OCI-LY3 (cell line): ENCODE measurements around the gene FAM50A.

Source experiments
- EZH2phosphoT487 ChIP-seq: fragments of 200-600 bp; shearing (Covaris generic); IDR thresholded peaks from 2 replicates; pipeline ENCODE4 v1.6.1; 2018; ENCODE audit warnings: antibody characterized with exemption, mixed run types, low read depth
- TF ChIP-seq, protein P1 (sequence below): fragments of 200-600, 300-600 bp; sonication (generic); IDR thresholded peaks from 2 replicates; pipeline ENCODE4 v1.5.1; 2014; ENCODE audit warnings: antibody characterized with exemption, low read length, low read depth

DNA sequence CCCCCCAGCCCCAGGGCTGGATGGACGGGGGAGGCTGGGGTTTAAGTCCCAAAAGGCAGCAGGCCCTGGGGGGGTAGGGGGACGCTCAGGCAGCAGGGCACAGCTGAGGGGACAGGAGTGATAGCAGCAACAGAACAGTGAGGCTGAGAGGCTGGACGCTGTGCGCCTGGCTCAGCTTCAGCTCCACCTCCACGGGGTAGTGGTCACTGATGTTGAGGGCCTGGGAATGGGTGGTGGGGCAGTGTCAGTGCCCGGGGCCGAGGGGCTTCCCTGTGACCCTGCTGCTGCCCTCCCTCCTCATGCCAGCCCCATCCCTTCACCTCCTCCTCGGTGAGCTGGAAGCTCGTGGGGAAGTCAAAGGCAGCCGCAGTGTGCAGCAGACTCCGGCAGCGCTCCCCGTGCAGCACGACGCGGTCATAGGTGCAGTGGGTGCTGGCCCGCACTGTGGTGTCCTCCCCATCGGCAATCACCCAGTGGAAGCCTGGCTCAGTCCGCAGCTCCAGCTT is 41.3 kb upstream of the FAM50A start:
- TF ChIP-seq, protein P1, sequence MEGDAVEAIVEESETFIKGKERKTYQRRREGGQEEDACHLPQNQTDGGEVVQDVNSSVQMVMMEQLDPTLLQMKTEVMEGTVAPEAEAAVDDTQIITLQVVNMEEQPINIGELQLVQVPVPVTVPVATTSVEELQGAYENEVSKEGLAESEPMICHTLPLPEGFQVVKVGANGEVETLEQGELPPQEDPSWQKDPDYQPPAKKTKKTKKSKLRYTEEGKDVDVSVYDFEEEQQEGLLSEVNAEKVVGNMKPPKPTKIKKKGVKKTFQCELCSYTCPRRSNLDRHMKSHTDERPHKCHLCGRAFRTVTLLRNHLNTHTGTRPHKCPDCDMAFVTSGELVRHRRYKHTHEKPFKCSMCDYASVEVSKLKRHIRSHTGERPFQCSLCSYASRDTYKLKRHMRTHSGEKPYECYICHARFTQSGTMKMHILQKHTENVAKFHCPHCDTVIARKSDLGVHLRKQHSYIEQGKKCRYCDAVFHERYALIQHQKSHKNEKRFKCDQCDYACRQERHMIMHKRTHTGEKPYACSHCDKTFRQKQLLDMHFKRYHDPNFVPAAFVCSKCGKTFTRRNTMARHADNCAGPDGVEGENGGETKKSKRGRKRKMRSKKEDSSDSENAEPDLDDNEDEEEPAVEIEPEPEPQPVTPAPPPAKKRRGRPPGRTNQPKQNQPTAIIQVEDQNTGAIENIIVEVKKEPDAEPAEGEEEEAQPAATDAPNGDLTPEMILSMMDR: no peak
- no peak for TF ChIP-seq EZH2phosphoT487
